KMS-11 (cell line): ENCODE measurements around the gene PTPRN2.
"Not testable (repeated sequence)": the region's sequence is repeated elsewhere in the genome, so short reads cannot be mapped to it uniquely, and the experiment has no call there.

Experiments
- H2AFZ ChIP-seq: fragments of 200-600 bp; sonication (generic); 2 replicates; pipeline ENCODE4 v1.6.1; 2016; ENCODE audit warnings: antibody characterized with exemption, mixed run types, low read depth
- H3K27ac ChIP-seq: fragments of 200-600 bp; sonication (generic); 2 replicates; pipeline ENCODE4 v1.6.1; 2016; ENCODE audit warnings: mild to moderate bottlenecking, mixed run types
- H3K27me3 ChIP-seq: fragments of 200-600 bp; sonication (generic); 2 replicates; pipeline ENCODE4 v1.6.1; 2017; ENCODE audit warnings: mild to moderate bottlenecking, low read depth, mixed run types, moderate library complexity; ENCODE audit not compliant: insufficient read depth
- H3K36me3 ChIP-seq: fragments of 200-600 bp; sonication (generic); 2 replicates; pipeline ENCODE4 v1.6.1; 2017; ENCODE audit warnings: mild to moderate bottlenecking, mixed run types; ENCODE audit not compliant: insufficient read depth
- H3K4me1 ChIP-seq: fragments of 200-600 bp; sonication (generic); 2 replicates; pipeline ENCODE4 v1.6.1; 2016; ENCODE audit warnings: mild to moderate bottlenecking, low read depth, mixed run types; ENCODE audit not compliant: poor library complexity, severe bottlenecking
- H3K4me2 ChIP-seq: fragments of 200-600 bp; sonication (generic); 2 replicates; pipeline ENCODE4 v1.7.0; 2016; ENCODE audit warnings: mild to moderate bottlenecking, mixed run types
- H3K4me3 ChIP-seq: fragments of 200-600 bp; sonication (generic); IDR thresholded peaks from 2 replicates; pipeline ENCODE4 v1.6.1; 2017; ENCODE audit warnings: low read depth, low read length, mixed read lengths; ENCODE audit not compliant: insufficient read depth
- H3K79me2 ChIP-seq: fragments of 200-600 bp; sonication (generic); 2 replicates; pipeline ENCODE4 v1.6.1; 2016; ENCODE audit warnings: low read depth, mixed run types; ENCODE audit not compliant: insufficient read depth
- H3K9ac ChIP-seq: fragments of 200-600 bp; sonication (generic); 2 replicates; pipeline ENCODE4 v1.6.1; 2016; ENCODE audit warnings: mild to moderate bottlenecking, mixed run types
- H4K20me1 ChIP-seq: fragments of 200-600 bp; sonication (generic); 2 replicates; pipeline ENCODE4 v1.6.1; 2016; ENCODE audit warnings: mild to moderate bottlenecking, mixed run types; ENCODE audit not compliant: insufficient read depth
- CTCF ChIP-seq: fragments of 200-600 bp; sonication (generic); conservative IDR thresholded peaks from 2 replicates; pipeline ENCODE4 v1.6.1; 2017; ENCODE audit warnings: low read depth, mild to moderate bottlenecking, antibody characterized with exemption, low read length, moderate library complexity, mixed read lengths

The PTPRN2 gene

GRCh38 chr7:157904866-157905570 lies 682.6 kb downstream of the PTPRN2 start:
- no peak for TF ChIP-seq CTCF

GRCh38 chr7:157904211-157904865 lies 683.3 kb downstream of the PTPRN2 start:
- TF ChIP-seq CTCF: no peak
- peaks cover 24% of the 10 kb centered on the region for H3K27me3 ChIP-seq
- H4K20me1 ChIP-seq: no peaks in the 10 kb centered on the region
- H3K9ac ChIP-seq: no peak overlapping the region
- H3K36me3 ChIP-seq: no peaks in the 10 kb centered on the region
- H3K79me2 ChIP-seq: no peaks in the 10 kb centered on the region
- no peak overlapping the region for H2AFZ ChIP-seq
- H3K27ac ChIP-seq: no peak overlapping the region
- no peak overlapping the region for H3K4me2 ChIP-seq
- no peaks in the 10 kb centered on the region for H3K4me1 ChIP-seq
- H3K4me3 ChIP-seq: no peak overlapping the region

More at GRCh38 chr7:157904866-157905570, 682.6 kb downstream of the PTPRN2 start:
- Histone ChIP-seq H3K27ac (no peak overlapping the region), H2AFZ (no peak overlapping the region), H3K4me1 (no peaks in the 10 kb centered on the region), H3K4me3 (no peak overlapping the region), H4K20me1 (no peaks in the 10 kb centered on the region), H3K9ac (no peak overlapping the region), H3K27me3 (peaks cover 24% of the 10 kb centered on the region), H3K79me2 (no peaks in the 10 kb centered on the region), H3K36me3 (no peaks in the 10 kb centered on the region), H3K4me2 (no peak overlapping the region)

GRCh38 chr7:157903710-157904109 lies 683.9 kb downstream of the PTPRN2 start:
- no peak for TF ChIP-seq CTCF
- H3K4me1 ChIP-seq: no peaks in the 10 kb centered on the region

GRCh38 chr7:157903296-157903695 lies 684.3 kb downstream of the PTPRN2 start:
- Histone ChIP-seq H3K27ac (no peak overlapping the region), H3K36me3 (no peaks in the 10 kb centered on the region), H4K20me1 (no peaks in the 10 kb centered on the region), H3K4me3 (no peak overlapping the region), H3K9ac (no peak overlapping the region), H3K79me2 (no peaks in the 10 kb centered on the region), H3K4me2 (no peak overlapping the region), H2AFZ (no peak overlapping the region), H3K4me1 (no peaks in the 10 kb centered on the region), H3K27me3 (peaks cover 24% of the 10 kb centered on the region)
- no peak for TF ChIP-seq CTCF

More at GRCh38 chr7:157903710-157904109, 683.9 kb downstream of the PTPRN2 start:
- peaks cover 24% of the 10 kb centered on the region for H3K27me3 ChIP-seq
- H3K27ac ChIP-seq: no peak overlapping the region
- no peak overlapping the region for H3K4me2 ChIP-seq
- no peaks in the 10 kb centered on the region for H3K79me2 ChIP-seq
- H4K20me1 ChIP-seq: no peaks in the 10 kb centered on the region
- no peak overlapping the region for H2AFZ ChIP-seq
- H3K36me3 ChIP-seq: no peaks in the 10 kb centered on the region
- no peak overlapping the region for H3K9ac ChIP-seq
- no peak overlapping the region for H3K4me3 ChIP-seq

- not testable (repeated sequence) for H3K4me1 ChIP-seq, H3K79me2 ChIP-seq, H4K20me1 ChIP-seq, H3K4me3 ChIP-seq, H3K27ac ChIP-seq, H3K36me3 ChIP-seq, H3K4me2 ChIP-seq, H3K9ac ChIP-seq, H2AFZ ChIP-seq
- H3K27me3 ChIP-seq: peaks cover 24% of the 10 kb centered on the region
Measured at GRCh38 chr7:157901816-157902610, 685.6 kb downstream of the PTPRN2 start.
